GM13976 (cell line): ENCODE measurements around the gene ZNF394.
A peak's percentile ranks its signal among the peaks of the same experiment; 100 is the strongest.

ENCODE experiments used
- DNase-seq: peaks from one replicate; pipeline ENCODE4 v3.0.0; 2012; ENCODE audit warnings: low spot score
- in situ Hi-C: fragments of 300-500 bp; cut with MboI; formaldehyde crosslinking; loops from one replicate; pipeline ENCODE4 v1.12.0; 2022; ENCODE audit warnings: low sequenced_read_pairs, mixed read lengths, inconsistent platforms; ENCODE audit not compliant: unreplicated experiment
- TF ChIP-seq, protein P1 (sequence below): IDR thresholded peaks from 2 replicates; pipeline ENCODE4 v1.5.1; 2012; ENCODE audit warnings: borderline replicate concordance, mild to moderate bottlenecking; ENCODE audit not compliant: insufficient read depth; ENCODE audit errors: extremely low read depth, missing control alignments, control extremely low read depth

The ZNF394 gene

DNA sequence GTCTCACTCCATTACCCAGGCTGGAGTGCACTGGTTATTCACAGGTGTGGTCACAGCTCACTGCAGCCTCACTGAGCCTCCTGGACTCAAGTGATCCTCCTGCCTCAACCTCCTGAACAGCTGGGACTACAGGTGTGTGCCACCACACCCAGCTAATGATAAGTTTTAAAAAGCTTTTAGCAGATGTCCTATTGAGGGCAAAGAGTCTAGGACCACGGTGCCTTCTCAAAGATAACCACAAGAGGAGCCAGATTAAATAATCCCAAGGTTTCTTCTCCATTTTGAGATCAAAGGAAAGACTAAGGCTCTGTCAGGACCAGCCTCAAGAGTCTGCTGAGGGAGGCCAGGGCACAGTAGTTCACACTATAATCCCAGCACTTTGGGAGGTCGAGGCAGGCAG, 38.9 kb downstream of the ZNF394 start:
- TF ChIP-seq, protein P1, sequence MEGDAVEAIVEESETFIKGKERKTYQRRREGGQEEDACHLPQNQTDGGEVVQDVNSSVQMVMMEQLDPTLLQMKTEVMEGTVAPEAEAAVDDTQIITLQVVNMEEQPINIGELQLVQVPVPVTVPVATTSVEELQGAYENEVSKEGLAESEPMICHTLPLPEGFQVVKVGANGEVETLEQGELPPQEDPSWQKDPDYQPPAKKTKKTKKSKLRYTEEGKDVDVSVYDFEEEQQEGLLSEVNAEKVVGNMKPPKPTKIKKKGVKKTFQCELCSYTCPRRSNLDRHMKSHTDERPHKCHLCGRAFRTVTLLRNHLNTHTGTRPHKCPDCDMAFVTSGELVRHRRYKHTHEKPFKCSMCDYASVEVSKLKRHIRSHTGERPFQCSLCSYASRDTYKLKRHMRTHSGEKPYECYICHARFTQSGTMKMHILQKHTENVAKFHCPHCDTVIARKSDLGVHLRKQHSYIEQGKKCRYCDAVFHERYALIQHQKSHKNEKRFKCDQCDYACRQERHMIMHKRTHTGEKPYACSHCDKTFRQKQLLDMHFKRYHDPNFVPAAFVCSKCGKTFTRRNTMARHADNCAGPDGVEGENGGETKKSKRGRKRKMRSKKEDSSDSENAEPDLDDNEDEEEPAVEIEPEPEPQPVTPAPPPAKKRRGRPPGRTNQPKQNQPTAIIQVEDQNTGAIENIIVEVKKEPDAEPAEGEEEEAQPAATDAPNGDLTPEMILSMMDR = no peak
- in situ Hi-C loops = no loop called here
- no peak for DNase-seq

DNA sequence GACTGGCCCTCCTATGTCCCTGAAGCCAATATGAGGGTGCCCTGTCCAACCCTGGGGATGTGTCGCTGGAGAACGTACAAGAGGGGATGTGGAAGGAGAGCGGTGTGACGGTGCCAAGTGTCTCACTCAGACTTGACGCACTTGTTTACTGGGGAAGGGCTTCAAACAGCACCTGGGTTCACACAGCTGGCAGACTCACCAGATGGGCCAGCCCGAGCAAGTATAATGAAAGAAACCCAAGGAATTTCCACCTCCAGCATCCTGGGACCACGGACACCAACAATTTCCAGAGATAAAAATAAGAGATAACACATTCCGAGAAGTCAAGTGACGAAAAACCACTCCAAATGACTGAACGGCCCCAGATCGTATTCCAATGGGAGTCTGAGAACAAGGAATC, 39.4 kb downstream of the ZNF394 start:
- in situ Hi-C loops = no loop called here
- TF ChIP-seq, protein P1 = no peak
- no peak for DNase-seq

DNA sequence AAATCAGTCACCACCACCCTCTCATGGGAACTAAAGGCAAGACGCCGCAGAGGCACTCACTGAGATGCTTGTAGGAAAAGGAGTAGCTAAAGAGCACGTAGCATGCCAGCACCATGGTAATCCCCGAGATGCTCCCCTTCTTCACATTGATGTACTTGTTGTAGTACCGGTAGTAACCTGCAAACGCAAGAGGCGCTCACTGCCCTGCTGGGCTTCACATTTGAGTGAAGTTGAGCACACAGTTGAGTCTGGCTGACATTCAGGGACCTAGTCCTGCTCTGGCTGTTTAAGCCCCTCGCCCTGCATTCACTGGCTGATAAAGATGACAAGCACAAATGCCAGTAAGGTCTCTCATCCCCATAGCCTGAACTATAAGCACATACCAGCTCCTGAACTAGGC, 41.0 kb downstream of the ZNF394 start:
- in situ Hi-C loops = no loop called here
- peak; percentile 39 for DNase-seq
- TF ChIP-seq, protein P1 = no peak

DNA sequence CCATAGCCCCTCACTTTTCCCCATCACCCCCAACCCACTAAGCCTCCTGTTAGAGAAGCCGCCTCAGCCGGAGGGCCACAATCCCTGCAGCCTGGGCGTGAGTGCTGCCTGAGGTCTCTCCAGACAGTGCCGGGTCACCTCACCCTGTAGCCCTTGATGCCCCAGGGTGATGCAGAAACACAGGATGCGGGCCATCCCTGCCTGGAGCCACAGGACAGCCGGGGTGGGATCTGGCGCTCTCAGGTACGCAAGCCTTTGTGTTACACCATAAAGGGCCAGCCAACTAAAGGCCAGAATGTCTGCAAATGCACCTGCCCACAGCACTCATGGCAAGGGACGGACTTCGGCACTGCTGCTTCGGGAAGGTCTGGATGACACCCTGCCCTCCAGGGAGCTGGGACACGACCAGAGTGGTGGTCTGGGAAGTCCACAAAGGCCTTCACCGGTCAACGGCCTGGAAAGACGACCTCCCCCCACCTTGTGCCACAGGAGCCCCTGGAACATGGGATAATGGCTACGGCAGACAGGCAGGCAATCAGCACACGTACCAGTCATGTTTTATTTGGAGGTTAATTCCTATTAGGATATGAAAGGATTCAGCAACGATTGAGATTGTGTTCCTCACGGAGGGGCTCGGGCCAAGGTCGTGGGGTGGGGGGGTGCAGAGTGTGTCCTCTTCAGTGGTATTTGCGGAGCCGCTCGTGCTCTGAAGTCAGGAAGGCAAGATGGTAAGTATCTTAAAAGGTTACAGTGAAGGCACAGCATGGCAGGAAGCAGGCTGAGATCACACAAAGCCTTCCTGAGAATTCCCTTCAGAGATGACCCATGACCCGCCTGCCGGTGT, 42.2 kb downstream of the ZNF394 start:
- no peak for DNase-seq
- in situ Hi-C loops = no loop called here
- TF ChIP-seq, protein P1 = no peak

DNA sequence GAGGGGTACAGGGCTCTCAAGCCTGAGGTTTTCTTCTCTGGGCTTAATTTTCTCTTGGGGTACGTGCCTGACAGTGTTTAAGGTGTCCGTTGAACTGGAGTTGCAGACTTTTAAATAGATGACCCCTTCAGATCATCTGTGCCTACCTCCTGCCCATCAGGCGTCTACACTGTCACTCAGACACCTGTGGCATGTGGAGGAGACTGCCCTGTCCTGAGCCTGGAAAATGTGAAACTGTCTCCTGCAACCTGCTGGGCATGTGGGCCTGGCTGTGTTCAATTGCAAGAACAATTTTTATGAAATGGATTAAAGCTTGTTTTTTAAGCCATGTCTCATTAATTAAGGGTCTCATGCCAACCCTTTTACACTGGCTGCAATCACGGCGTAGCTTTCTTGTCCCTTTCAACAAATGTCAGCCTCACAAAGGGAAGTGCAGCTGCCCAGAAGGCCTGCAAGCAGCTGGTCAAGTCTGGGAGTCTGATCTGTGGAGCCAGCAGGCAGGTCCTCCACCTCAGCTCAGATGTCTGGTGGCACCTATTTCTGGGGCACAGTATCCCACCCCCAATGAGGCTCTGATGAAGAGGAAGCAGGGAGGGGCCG, 42.9 kb downstream of the ZNF394 start:
- DNase-seq = no peak
- in situ Hi-C loops = no loop called here
- TF ChIP-seq, protein P1 = no peak

DNA sequence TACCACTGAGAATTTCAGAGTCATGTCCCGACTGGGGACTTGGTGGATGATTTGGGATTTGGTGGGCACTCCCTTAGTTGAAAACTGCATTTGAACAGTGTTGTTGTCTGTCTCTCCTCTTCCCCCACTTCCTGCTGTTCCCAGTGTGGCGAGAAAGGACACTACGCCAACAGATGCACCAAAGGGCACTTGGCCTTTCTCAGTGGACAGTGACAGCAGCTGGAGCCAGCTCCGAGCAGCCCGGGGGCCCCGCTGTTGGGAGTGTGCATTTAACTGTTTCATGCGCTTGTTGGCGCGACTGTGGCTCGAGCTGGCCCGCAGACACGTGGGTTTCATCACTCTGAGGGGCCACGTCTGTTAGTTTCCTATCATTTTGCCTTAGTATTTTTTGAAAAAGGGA, 43.8 kb downstream of the ZNF394 start:
- in situ Hi-C loops = no loop called here
- TF ChIP-seq, protein P1 = no peak
- no peak for DNase-seq
